Common myeloid progenitor, CD34-positive (primary cell): ENCODE results near the gene HGFAC. TPM values are rescaled to one million over a fixed set of nuclear protein-coding genes. Genes with fewer than 3 reads are reported as not detected.

Source experiments
- CTCF ChIA-PET: fragments of 350-600 bp; sonication (Branson Sonifier 250); formaldehyde crosslinking; loops from one replicate; lab custom pipeline; 2021; ENCODE audit warnings: antibody characterized with exemption; lab: Charles Lee
- POLR2A ChIA-PET: fragments of 350-600 bp; sonication (Branson Sonifier 250); formaldehyde crosslinking; loops from one replicate; lab custom pipeline; 2021; ENCODE audit warnings: antibody characterized with exemption; lab: Charles Lee
- DNase-seq, 3 donors: peaks; one replicate each; pipeline versions ENCODE4 v3.0.0 to v3.0.0-alpha.2; 2013
- H3K27ac ChIP-seq, 2 experiments: 1 replicate in 1 of 2; 2 replicates in 1 of 2; pipeline ENCODE4 v1.7.0; 2013; ENCODE audit warnings: inconsistent platforms in 2 of 2, low read length in 2 of 2, mild to moderate bottlenecking in 2 of 2, low read depth in 1 of 2, moderate library complexity in 1 of 2; ENCODE audit not compliant: severe bottlenecking in 2 of 2, insufficient read depth in 1 of 2, poor library complexity in 1 of 2
- H3K27me3 ChIP-seq, 5 experiments: replicated peaks in 2 of 5; 1 replicate in 3 of 5; 2 replicates in 2 of 5; pipeline versions ENCODE4 v1.6.1 to v1.7.0; 2013; ENCODE audit warnings: low read length in 4 of 5, mild to moderate bottlenecking in 2 of 5, moderate library complexity in 2 of 5, inconsistent platforms in 1 of 5; ENCODE audit not compliant: insufficient read depth in 5 of 5, control insufficient read depth in 4 of 5
- H3K36me3 ChIP-seq, 4 experiments: 1 replicate in 2 of 4; 2 replicates in 2 of 4; pipeline versions ENCODE4 v1.6.1 to v1.7.0; 2013; ENCODE audit warnings: low read length in 3 of 4, control low read depth in 1 of 4, mild to moderate bottlenecking in 1 of 4; ENCODE audit not compliant: control insufficient read depth in 4 of 4, insufficient read depth in 4 of 4
- H3K4me1 ChIP-seq, 4 experiments: 1 replicate in 3 of 4; 2 replicates in 1 of 4; pipeline versions ENCODE4 v1.6.1 to v1.7.1; 2013; ENCODE audit warnings: low read length in 3 of 4, mild to moderate bottlenecking in 3 of 4, control low read depth in 1 of 4, inconsistent platforms in 1 of 4, moderate library complexity in 1 of 4; ENCODE audit not compliant: control insufficient read depth in 4 of 4, insufficient read depth in 4 of 4; ENCODE audit errors: control extremely low read depth in 1 of 4
- H3K4me3 ChIP-seq, 7 experiments: 1 replicate in 4 of 7; 2 replicates in 3 of 7; pipeline versions ENCODE4 v1.5.1 to v1.7.0; 2013; ENCODE audit warnings: mild to moderate bottlenecking in 7 of 7, low read length in 6 of 7, moderate library complexity in 6 of 7, inconsistent platforms in 2 of 7, low read depth in 2 of 7, control low read depth in 1 of 7; ENCODE audit not compliant: insufficient read depth in 4 of 7, control insufficient read depth in 1 of 7; ENCODE audit errors: extremely low read depth in 1 of 7
- H3K9me3 ChIP-seq, 5 experiments: 1 replicate in 4 of 5; 2 replicates in 1 of 5; pipeline versions ENCODE4 v1.6.1 to v1.7.1; 2013; ENCODE audit warnings: low read length in 4 of 5, mild to moderate bottlenecking in 2 of 5, inconsistent platforms in 1 of 5, low read depth in 1 of 5, moderate library complexity in 1 of 5; ENCODE audit not compliant: control insufficient read depth in 4 of 5, insufficient read depth in 2 of 5; ENCODE audit errors: control extremely low read depth in 1 of 5
- WGBS: methylation state at CpG from one replicate; pipeline ENCODE4 v1.1.5; 2013; ENCODE audit not compliant: insufficient coverage; 5-methylcytosine and 5-hydroxymethylcytosine counted together
- polyA plus RNA-seq: library from polyadenylated mRNA; unstranded; fragments of 120-200 nt; gene quantifications from one replicate; pipeline ENCODE4 v1.2.1, GENCODE V29; 2013

Gene HGFAC
- not detected for polyA plus RNA-seq

GRCh38 chr4:3441501-3442459 is at the start of gene HGFAC:
Gene HGFAC (plus strand): TSS chr4:3441968. CDS start chr4:3442002, 34 bp downstream.
- Histone ChIP-seq H3K9me3 (no peaks in the 10 kb centered on the region), H3K27me3 (no peaks in the 10 kb centered on the region), H3K4me1 (peaks cover 0 to 8% (median 2%) of the 10 kb centered on the region in 4 experiments), H3K4me3 (no peak within 1 kb of the TSS), H3K36me3 (no peaks in the 10 kb centered on the region), H3K27ac (no peak within 1 kb of the TSS)
- CTCF ChIA-PET = interaction anchor here (0.6 to 12.5 kb wide), 10 partner anchors 13 to 250 kb away, joined by 3 to 117 read pairs (median 3); partner anchors contain the start of gene MSANTD1
- 96% methylated on average over 16 of the region's 27 CpGs for WGBS
- no peak for DNase-seq
- POLR2A ChIA-PET = interaction anchor here (0.9 kb wide), 1 partner anchor 17 kb away, joined by 3 read pairs; no protein-coding TSS in a partner anchor

GRCh38 chr4:3392321-3392720 is 49.4 kb upstream of the HGFAC start:
- Histone ChIP-seq H3K36me3 (peaks cover 0 to 2% (median 0%) of the 10 kb centered on the region in 4 experiments), H3K4me1 (peaks cover 2 to 33% (median 28%) of the 10 kb centered on the region in 4 experiments), H3K4me3 (no peak overlapping the region), H3K27me3 (no peaks in the 10 kb centered on the region), H3K27ac (no peak overlapping the region), H3K9me3 (peaks cover 0 to 5% (median 0%) of the 10 kb centered on the region in 5 experiments)
- WGBS = 98% methylated on average over 4 of the region's 4 CpGs
- ChIA-PET POLR2A (no interaction called here), CTCF (interaction anchor here (1.3 to 3.3 kb wide), 2 partner anchors 12 to 51 kb away, joined by 5 to 13 read pairs; no protein-coding TSS in a partner anchor)
- DNase-seq = no peak

- WGBS = 97% methylated on average over 8 of the region's 8 CpGs
- Histone ChIP-seq H3K9me3 (peaks cover 0 to 5% (median 0%) of the 10 kb centered on the region in 5 experiments), H3K36me3 (peaks cover 0 to 2% (median 0%) of the 10 kb centered on the region in 4 experiments), H3K27me3 (no peaks in the 10 kb centered on the region), H3K27ac (no peak overlapping the region), H3K4me1 (peaks cover 2 to 25% (median 20%) of the 10 kb centered on the region in 4 experiments), H3K4me3 (no peak overlapping the region)
- ChIA-PET POLR2A (no interaction called here), CTCF (interaction anchor here (0.9 to 3.3 kb wide), 3 partner anchors 11 to 50 kb away, joined by 3 to 13 read pairs (median 5); no protein-coding TSS in a partner anchor)
- DNase-seq = no peak
Observed at GRCh38 chr4:3393171-3393570, 48.6 kb upstream of the HGFAC start.

GRCh38 chr4:3396600-3396999 is 45.2 kb upstream of the HGFAC start:
- no CpG with 5 or more reads among the region's 2 CpGs for WGBS
- CTCF ChIA-PET = no interaction called here

GRCh38 chr4:3397128-3397527 is 44.6 kb upstream of the HGFAC start:
- no peak overlapping the region for H3K4me3 ChIP-seq
- POLR2A ChIA-PET = no interaction called here
- H3K4me1 ChIP-seq = peaks cover 0 to under 1% (median 0%) of the 10 kb centered on the region in 4 experiments
- peaks cover 0 to 2% (median 0%) of the 10 kb centered on the region in 4 experiments for H3K36me3 ChIP-seq
- no peaks in the 10 kb centered on the region for H3K27me3 ChIP-seq
- peaks cover 0 to 5% (median 0%) of the 10 kb centered on the region in 5 experiments for H3K9me3 ChIP-seq
- CTCF ChIA-PET = interaction anchor here (0.6 to 1.4 kb wide), 2 partner anchors 8 to 17 kb away, joined by 3 read pairs; no protein-coding TSS in a partner anchor
- no peak for DNase-seq
- H3K27ac ChIP-seq = no peak overlapping the region
- WGBS = 99% methylated on average over 10 of the region's 11 CpGs

More at GRCh38 chr4:3396600-3396999, 45.2 kb upstream of the HGFAC start:
- Histone ChIP-seq H3K27me3 (no peaks in the 10 kb centered on the region), H3K9me3 (peaks cover 0 to 5% (median 0%) of the 10 kb centered on the region in 5 experiments), H3K27ac (no peak overlapping the region), H3K4me3 (no peak overlapping the region), H3K4me1 (no peaks in the 10 kb centered on the region), H3K36me3 (peaks cover 0 to 2% (median 0%) of the 10 kb centered on the region in 4 experiments)
- no peak for DNase-seq
- POLR2A ChIA-PET = no interaction called here

GRCh38 chr4:3399277-3400194 is 42.2 kb upstream of the HGFAC start:
- peaks cover 0 to 2% (median 0%) of the 10 kb centered on the region in 4 experiments for H3K36me3 ChIP-seq
- POLR2A ChIA-PET = no interaction called here
- no peak for DNase-seq

More at GRCh38 chr4:3399277-3400194, 42.2 kb upstream of the HGFAC start:
- CTCF ChIA-PET = interaction anchor here (1.0 to 1.1 kb wide), 2 partner anchors 12 to 55 kb away, joined by 3 read pairs; no protein-coding TSS in a partner anchor
- H3K4me1 ChIP-seq = peaks cover 0 to 9% (median 2%) of the 10 kb centered on the region in 4 experiments
- H3K9me3 ChIP-seq = peaks cover 0 to 8% (median 0%) of the 10 kb centered on the region in 5 experiments
- H3K27ac ChIP-seq = no peak overlapping the region
- H3K4me3 ChIP-seq = no peak overlapping the region
- 93% methylated on average over 4 of the region's 5 CpGs for WGBS
- no peaks in the 10 kb centered on the region for H3K27me3 ChIP-seq
